Hepatocyte (in vitro differentiated cells): ENCODE measurements around the gene RAB43.

Experiments used
- EZH2 ChIP-seq: fragments of 200-600 bp; sonication (generic); IDR thresholded peaks from 2 replicates; pipeline ENCODE4 v1.6.1; 2016; ENCODE audit warnings: antibody characterized with exemption, mild to moderate bottlenecking, borderline replicate concordance
- EZH2phosphoT487 ChIP-seq: fragments of 200-600 bp; sonication (generic); IDR thresholded peaks from one replicate; pipeline ENCODE4 v1.6.1; 2018; ENCODE audit warnings: antibody characterized with exemption, mild to moderate bottlenecking, low read depth, moderate library complexity; ENCODE audit not compliant: unreplicated experiment, severe bottlenecking
- TF ChIP-seq, protein P1 (sequence below): fragments of 200-600 bp; sonication (generic); IDR thresholded peaks from 2 replicates; pipeline ENCODE4 v1.5.1; 2016; ENCODE audit warnings: antibody characterized with exemption, mild to moderate bottlenecking; ENCODE audit not compliant: poor library complexity

DNA sequence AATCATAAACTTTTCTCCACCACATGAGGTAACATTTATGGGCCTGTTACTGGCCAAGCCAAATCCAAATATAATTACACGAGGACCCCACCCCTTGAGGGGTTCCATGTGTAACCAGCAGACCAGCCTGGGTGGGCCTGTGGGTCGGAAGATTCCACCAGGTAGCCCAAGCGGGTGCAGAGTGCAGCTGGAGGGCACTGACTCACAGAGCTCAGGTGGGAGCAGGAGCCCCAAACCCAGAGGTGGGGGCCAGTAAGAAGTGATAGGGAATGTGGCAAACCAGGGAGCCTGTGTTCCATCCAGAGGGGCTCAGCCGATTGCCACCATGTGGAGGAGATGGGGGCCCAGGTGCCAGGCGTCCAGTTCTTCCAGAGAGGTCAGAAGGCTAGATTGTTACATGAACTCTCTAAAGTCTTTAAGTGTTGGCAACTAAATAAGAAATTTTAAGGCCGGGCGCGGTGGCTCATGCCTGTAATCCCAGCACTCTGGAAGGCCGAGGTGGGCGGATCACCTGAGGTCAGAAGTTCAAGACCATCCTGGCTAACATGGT is 58.4 kb downstream of the RAB43 start:
- TF ChIP-seq, protein P1, sequence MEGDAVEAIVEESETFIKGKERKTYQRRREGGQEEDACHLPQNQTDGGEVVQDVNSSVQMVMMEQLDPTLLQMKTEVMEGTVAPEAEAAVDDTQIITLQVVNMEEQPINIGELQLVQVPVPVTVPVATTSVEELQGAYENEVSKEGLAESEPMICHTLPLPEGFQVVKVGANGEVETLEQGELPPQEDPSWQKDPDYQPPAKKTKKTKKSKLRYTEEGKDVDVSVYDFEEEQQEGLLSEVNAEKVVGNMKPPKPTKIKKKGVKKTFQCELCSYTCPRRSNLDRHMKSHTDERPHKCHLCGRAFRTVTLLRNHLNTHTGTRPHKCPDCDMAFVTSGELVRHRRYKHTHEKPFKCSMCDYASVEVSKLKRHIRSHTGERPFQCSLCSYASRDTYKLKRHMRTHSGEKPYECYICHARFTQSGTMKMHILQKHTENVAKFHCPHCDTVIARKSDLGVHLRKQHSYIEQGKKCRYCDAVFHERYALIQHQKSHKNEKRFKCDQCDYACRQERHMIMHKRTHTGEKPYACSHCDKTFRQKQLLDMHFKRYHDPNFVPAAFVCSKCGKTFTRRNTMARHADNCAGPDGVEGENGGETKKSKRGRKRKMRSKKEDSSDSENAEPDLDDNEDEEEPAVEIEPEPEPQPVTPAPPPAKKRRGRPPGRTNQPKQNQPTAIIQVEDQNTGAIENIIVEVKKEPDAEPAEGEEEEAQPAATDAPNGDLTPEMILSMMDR = no peak
- TF ChIP-seq EZH2 (no peak), EZH2phosphoT487 (no peak)
